Astrocyte of the cerebellum (primary cell): ENCODE measurements around the gene SETBP1.

Source experiments
- DNase-seq: peaks from one replicate; pipeline ENCODE4 v3.0.0-alpha.2; 2011; ENCODE audit warnings: low read depth
- H3K4me3 ChIP-seq: 2 replicates; pipeline ENCODE4 v1.5.1; 2011; ENCODE audit warnings: mild to moderate bottlenecking, low read depth, low read length, moderate library complexity
- CTCF ChIP-seq: IDR thresholded peaks from 2 replicates; pipeline ENCODE4 v1.5.1; 2012; ENCODE audit warnings: low read length, low read depth, moderate library complexity, mild to moderate bottlenecking; ENCODE audit errors: missing control alignments
- in situ Hi-C: cut with HindIII; loops from 2 replicates; pipeline ENCODE4 v1.10.0; 2017; ENCODE audit warnings: low sequenced_read_pairs

The SETBP1 gene

GRCh38 chr18:44893966-44894365, 213.3 kb downstream of the SETBP1 start:
- in situ Hi-C loops = no loop called here
- TF ChIP-seq CTCF = no peak
- no peak for DNase-seq
- no peak overlapping the region for H3K4me3 ChIP-seq

DNA sequence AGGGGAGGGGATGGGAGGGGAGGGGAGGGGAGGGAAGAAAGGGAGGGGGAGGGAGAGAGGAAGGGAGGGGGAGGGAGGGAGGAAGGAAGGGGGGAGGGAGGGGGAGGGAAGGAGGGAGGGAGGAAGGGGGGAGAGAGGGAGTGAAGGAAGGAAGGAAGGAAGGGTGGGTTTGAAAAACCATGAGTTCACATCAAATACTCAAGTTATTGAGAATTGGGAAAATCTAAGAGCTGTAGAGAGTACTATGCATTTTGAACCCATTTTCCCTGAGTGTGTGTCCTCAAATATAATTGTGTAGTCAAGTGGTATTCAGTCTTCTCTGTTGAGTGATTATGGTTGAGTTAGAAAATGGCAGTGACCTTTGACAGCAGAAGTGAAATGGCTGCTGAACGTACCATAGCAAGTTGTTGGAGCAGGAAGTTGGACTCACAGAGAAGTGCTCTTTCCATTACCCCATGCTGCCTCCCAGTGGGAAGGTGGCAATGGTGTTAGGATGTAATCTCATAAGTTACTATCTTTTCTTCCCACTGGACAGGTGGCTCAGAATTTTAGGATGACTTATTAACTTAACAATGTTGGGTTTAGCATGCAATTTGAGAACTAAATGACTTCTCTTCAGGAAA, 214.6 kb downstream of the SETBP1 start:
- no peak for DNase-seq
- no peak overlapping the region for H3K4me3 ChIP-seq
- in situ Hi-C loops = no loop called here
- TF ChIP-seq CTCF = peak; percentile 34

DNA sequence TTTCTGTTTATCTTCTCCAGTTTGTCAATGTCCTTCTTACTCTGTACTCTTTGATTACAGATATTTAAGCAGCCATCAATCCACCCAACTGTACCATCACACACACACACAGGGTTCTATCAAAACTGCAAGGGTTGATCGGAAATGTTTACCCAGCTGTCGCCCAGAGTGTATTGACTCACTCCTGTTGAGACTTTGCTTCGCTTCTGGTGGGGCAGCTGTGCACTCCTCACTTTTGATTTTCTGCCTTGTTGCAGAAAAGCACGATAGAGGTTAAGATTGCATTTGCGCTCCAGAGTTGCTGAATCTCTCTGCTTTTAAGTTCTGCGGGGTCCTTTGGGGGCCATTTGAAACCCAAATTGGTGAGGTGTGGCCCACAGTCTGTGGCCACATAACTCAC, 216.2 kb downstream of the SETBP1 start:
- H3K4me3 ChIP-seq = no peak overlapping the region
- no peak for TF ChIP-seq CTCF
- in situ Hi-C loops = no loop called here
- no peak for DNase-seq

GRCh38 chr18:44897411-44897810, 216.7 kb downstream of the SETBP1 start:
- no peak for TF ChIP-seq CTCF
- DNase-seq = no peak
- in situ Hi-C loops = no loop called here
- no peak overlapping the region for H3K4me3 ChIP-seq

- TF ChIP-seq CTCF = no peak
- in situ Hi-C loops = no loop called here
- H3K4me3 ChIP-seq = no peak overlapping the region
- no peak for DNase-seq
These were observed 217.1 kb downstream of the SETBP1 start for GRCh38 chr18:44897816-44898215.

DNA sequence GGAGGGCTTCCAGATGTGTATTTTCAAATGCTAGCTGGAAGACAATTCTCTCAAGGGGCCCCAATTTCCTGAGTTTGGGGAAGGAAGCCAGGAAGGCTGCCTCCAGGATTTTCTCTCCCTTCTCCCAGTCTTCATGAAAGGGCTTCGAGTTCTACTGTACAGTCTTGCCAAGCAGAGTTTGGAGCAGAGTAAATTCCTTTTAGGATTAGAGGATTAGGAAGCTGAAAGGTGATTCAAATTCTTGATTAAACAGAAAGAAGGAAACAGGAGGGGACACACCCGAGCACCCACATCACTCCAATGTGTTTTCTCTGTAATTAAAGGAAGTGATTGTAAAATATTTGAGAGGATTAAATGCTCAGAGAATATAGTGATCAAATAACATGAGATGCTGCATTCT, 217.8 kb downstream of the SETBP1 start:
- no peak for DNase-seq
- no peak overlapping the region for H3K4me3 ChIP-seq
- no peak for TF ChIP-seq CTCF
- in situ Hi-C loops = no loop called here
